Loucy (cell line): ENCODE data around the gene PURA.

Experiments
- H2AFZ ChIP-seq: fragments of 200-600 bp; sonication (generic); 2 replicates; pipeline ENCODE4 v1.6.0; 2016; ENCODE audit warnings: antibody characterized with exemption, mild to moderate bottlenecking, low read length, moderate library complexity
- H3F3A ChIP-seq: fragments of 200-600 bp; 2 replicates; pipeline ENCODE4 v1.6.0; 2016; ENCODE audit warnings: antibody characterized with exemption, low read depth, mild to moderate bottlenecking
- H3K27me3 ChIP-seq: fragments of 200-600 bp; sonication (generic); 2 replicates; pipeline ENCODE4 v1.6.1; 2014; ENCODE audit warnings: low read length, mild to moderate bottlenecking; ENCODE audit not compliant: insufficient read depth, poor library complexity, severe bottlenecking
- H3K36me3 ChIP-seq: fragments of 200-600 bp; sonication (generic); 2 replicates; pipeline ENCODE4 v1.6.1; 2016; ENCODE audit warnings: low read length; ENCODE audit not compliant: insufficient read depth
- H3K4me1 ChIP-seq: fragments of 200-600 bp; sonication (generic); 2 replicates; pipeline ENCODE4 v1.5.1; 2014; ENCODE audit warnings: low read length, mild to moderate bottlenecking; ENCODE audit not compliant: insufficient read depth, poor library complexity, severe bottlenecking
- H3K4me2 ChIP-seq: fragments of 200-600 bp; sonication (generic); 2 replicates; pipeline ENCODE4 v1.6.0; 2014; ENCODE audit warnings: antibody characterized with exemption, low read length, low read depth, mild to moderate bottlenecking; ENCODE audit not compliant: poor library complexity, severe bottlenecking
- H3K4me3 ChIP-seq: fragments of 200-600 bp; sonication (generic); 2 replicates; pipeline ENCODE4 v1.5.1; 2014; ENCODE audit warnings: low read length, mild to moderate bottlenecking, mixed read lengths; ENCODE audit not compliant: poor library complexity, severe bottlenecking
- H3K79me2 ChIP-seq: fragments of 200-600 bp; sonication (generic); 2 replicates; pipeline ENCODE4 v1.6.1; 2014; ENCODE audit warnings: low read length; ENCODE audit not compliant: insufficient read depth
- H3K9ac ChIP-seq: fragments of 200-600 bp; sonication (generic); 2 replicates; pipeline ENCODE4 v1.6.0; 2014; ENCODE audit warnings: mild to moderate bottlenecking, low read depth, low read length, moderate library complexity; ENCODE audit not compliant: poor library complexity, severe bottlenecking
- H3K9me2 ChIP-seq: fragments of 200-600 bp; sonication (generic); replicated peaks from 2 replicates; pipeline ENCODE4 v1.6.1; 2016; ENCODE audit warnings: low read depth, low read length, mixed read lengths
- H3K9me3 ChIP-seq: fragments of 200-600 bp; sonication (generic); 2 replicates; pipeline ENCODE4 v1.6.1; 2014; ENCODE audit warnings: mild to moderate bottlenecking, antibody characterized with exemption, low read length, low read depth; ENCODE audit not compliant: insufficient read depth
- H4K20me1 ChIP-seq: fragments of 200-600 bp; sonication (generic); 2 replicates; pipeline ENCODE4 v1.6.0; 2014; ENCODE audit warnings: antibody characterized with exemption, low read length, mild to moderate bottlenecking; ENCODE audit not compliant: insufficient read depth, poor library complexity, severe bottlenecking
- EZH2phosphoT487 ChIP-seq: fragments of 200-600 bp; IDR thresholded peaks from 2 replicates; pipeline ENCODE4 v1.6.1; 2018; ENCODE audit warnings: antibody characterized with exemption, mild to moderate bottlenecking, moderate library complexity, borderline replicate concordance
- TF ChIP-seq, protein P1 (sequence below): fragments of 200-600 bp; sonication (generic); conservative IDR thresholded peaks from 2 replicates; pipeline ENCODE4 v1.5.1; 2014; ENCODE audit warnings: mild to moderate bottlenecking, antibody characterized with exemption, low read length

The PURA gene

DNA sequence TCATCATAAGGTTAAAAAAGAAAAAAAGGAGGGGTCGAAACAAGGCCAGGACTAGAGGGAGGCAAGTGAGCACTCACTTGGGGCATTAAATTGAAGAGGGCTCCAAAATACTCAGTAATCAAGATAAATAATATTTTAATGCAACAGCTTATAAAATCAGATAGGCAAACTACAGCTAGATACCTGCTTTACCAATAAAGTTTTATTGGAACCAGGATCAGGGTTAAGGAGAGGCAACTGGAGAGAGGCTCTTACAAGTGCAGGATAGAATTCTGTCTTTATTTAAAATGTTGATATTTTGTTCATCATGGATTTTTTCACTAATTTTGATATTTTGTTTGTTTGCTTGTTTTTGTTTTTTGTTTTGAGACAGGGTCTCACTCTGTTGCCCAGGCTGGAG lies 30.3 kb upstream of the PURA start:
- no peaks in the 10 kb centered on the region for H3F3A ChIP-seq
- H3K9me2 ChIP-seq = no peaks in the 10 kb centered on the region
- H3K4me3 ChIP-seq = no peak overlapping the region
- no peaks in the 10 kb centered on the region for H4K20me1 ChIP-seq
- TF ChIP-seq EZH2phosphoT487 = no peak
- TF ChIP-seq, protein P1, sequence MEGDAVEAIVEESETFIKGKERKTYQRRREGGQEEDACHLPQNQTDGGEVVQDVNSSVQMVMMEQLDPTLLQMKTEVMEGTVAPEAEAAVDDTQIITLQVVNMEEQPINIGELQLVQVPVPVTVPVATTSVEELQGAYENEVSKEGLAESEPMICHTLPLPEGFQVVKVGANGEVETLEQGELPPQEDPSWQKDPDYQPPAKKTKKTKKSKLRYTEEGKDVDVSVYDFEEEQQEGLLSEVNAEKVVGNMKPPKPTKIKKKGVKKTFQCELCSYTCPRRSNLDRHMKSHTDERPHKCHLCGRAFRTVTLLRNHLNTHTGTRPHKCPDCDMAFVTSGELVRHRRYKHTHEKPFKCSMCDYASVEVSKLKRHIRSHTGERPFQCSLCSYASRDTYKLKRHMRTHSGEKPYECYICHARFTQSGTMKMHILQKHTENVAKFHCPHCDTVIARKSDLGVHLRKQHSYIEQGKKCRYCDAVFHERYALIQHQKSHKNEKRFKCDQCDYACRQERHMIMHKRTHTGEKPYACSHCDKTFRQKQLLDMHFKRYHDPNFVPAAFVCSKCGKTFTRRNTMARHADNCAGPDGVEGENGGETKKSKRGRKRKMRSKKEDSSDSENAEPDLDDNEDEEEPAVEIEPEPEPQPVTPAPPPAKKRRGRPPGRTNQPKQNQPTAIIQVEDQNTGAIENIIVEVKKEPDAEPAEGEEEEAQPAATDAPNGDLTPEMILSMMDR = no peak
- H2AFZ ChIP-seq = no peak overlapping the region
- H3K27me3 ChIP-seq = peaks cover 6% of the 10 kb centered on the region
- no peaks in the 10 kb centered on the region for H3K9me3 ChIP-seq
- H3K9ac ChIP-seq = no peak overlapping the region
- no peaks in the 10 kb centered on the region for H3K79me2 ChIP-seq
- H3K4me1 ChIP-seq = no peaks in the 10 kb centered on the region
- no peaks in the 10 kb centered on the region for H3K36me3 ChIP-seq
- no peak overlapping the region for H3K4me2 ChIP-seq

DNA sequence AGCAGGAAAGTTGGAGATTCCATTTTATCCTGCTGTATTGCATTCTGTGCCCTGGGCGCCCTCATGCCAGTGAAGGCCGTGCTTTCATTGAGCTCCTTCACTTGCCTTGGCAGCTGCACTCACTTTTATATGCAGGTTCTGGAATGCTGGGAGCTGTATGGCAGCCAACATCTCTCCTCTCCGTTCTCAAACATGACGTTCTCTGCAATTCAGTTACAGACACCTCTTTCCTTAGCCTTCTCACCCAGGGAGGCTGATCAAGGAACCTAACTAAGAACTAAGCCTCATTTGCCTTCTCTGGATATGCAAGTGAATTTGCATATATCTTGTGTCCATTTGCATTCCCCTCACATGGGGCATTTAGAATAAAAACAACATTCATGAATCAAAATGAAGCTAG lies 29.4 kb upstream of the PURA start:
- H4K20me1 ChIP-seq = no peaks in the 10 kb centered on the region
- H3K9me3 ChIP-seq = no peaks in the 10 kb centered on the region
- no peak overlapping the region for H3K4me3 ChIP-seq
- H3K79me2 ChIP-seq = no peaks in the 10 kb centered on the region
- H3K27me3 ChIP-seq = peaks cover 6% of the 10 kb centered on the region
- no peak overlapping the region for H3K9ac ChIP-seq
- H2AFZ ChIP-seq = no peak overlapping the region
- H3K4me2 ChIP-seq = no peak overlapping the region
- H3K4me1 ChIP-seq = no peaks in the 10 kb centered on the region
- H3K36me3 ChIP-seq = no peaks in the 10 kb centered on the region
- TF ChIP-seq EZH2phosphoT487 = no peak
- TF ChIP-seq, protein P1 = no peak
- no peaks in the 10 kb centered on the region for H3K9me2 ChIP-seq
- no peaks in the 10 kb centered on the region for H3F3A ChIP-seq

DNA sequence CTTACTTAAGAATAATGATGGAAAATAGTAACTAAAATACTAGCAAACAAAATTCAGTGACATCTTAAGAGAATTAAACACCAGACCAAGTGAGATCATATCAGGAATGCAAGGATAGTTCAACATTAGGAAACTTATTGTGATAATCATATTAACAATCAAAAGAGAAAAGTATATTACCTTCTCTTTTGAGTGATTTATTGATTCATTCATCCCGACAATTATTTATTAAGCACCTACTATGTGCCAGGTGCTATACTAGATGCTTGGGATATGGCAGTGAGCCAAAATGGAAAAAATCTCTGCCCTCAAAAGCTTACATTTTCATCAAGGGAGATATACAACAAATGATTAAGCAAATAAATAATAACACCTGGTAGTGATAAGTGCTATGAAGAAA lies 23.7 kb upstream of the PURA start:
- TF ChIP-seq, protein P1 = no peak
- TF ChIP-seq EZH2phosphoT487 = no peak
- Histone ChIP-seq H3F3A (no peaks in the 10 kb centered on the region), H3K4me2 (no peak overlapping the region), H4K20me1 (no peaks in the 10 kb centered on the region), H3K36me3 (no peaks in the 10 kb centered on the region), H3K9me3 (peaks cover 5% of the 10 kb centered on the region; the same call in 1 of the 2 replicates), H3K27me3 (peaks cover under 1% of the 10 kb centered on the region), H3K4me3 (no peak overlapping the region), H3K79me2 (no peaks in the 10 kb centered on the region), H3K4me1 (no peaks in the 10 kb centered on the region), H3K9me2 (no peaks in the 10 kb centered on the region), H2AFZ (no peak overlapping the region), H3K9ac (no peak overlapping the region)
